GM10847 (cell line): ENCODE data around the gene IWS1.

Experiments used
- POLR2A ChIP-seq: IDR thresholded peaks from 2 replicates; pipeline ENCODE4 v1.6.1; 2011; ENCODE audit not compliant: insufficient read length; ENCODE audit errors: extremely low read depth

IWS1 gene

GRCh38 chr2:127536707-127537541 is 10.6 kb upstream of the IWS1 start:
- TF ChIP-seq POLR2A = no peak

GRCh38 chr2:127535918-127536317 is 9.6 kb upstream of the IWS1 start:
- no peak for TF ChIP-seq POLR2A

- no peak for TF ChIP-seq POLR2A
Measured at GRCh38 chr2:127535422-127535901, 9.2 kb upstream of the IWS1 start, which contains the start of gene MYO7B. MYO7B (plus strand) TSS chr2:127535683; CDS start chr2:127559723, 24,040 bp downstream.

GRCh38 chr2:127532296-127532695 is 6.0 kb upstream of the IWS1 start:
- no peak for TF ChIP-seq POLR2A

GRCh38 chr2:127531221-127531648 is 4.9 kb upstream of the IWS1 start:
- TF ChIP-seq POLR2A = no peak

- no peak for TF ChIP-seq POLR2A
Measured at GRCh38 chr2:127530245-127531140, 4.2 kb upstream of the IWS1 start.

GRCh38 chr2:127528487-127528886 is 2.2 kb upstream of the IWS1 start:
- no peak for TF ChIP-seq POLR2A

GRCh38 chr2:127527001-127527804 is 914 bp upstream of the IWS1 start:
- TF ChIP-seq POLR2A = no peak

GRCh38 chr2:127525691-127526131 is 578 bp downstream of the IWS1 start:
- TF ChIP-seq POLR2A = no peak

GRCh38 chr2:127523269-127523939 is 2.9 kb downstream of the IWS1 start:
- no peak for TF ChIP-seq POLR2A

- no peak for TF ChIP-seq POLR2A
Measured at GRCh38 chr2:127520424-127520823, 5.9 kb downstream of the IWS1 start.

- TF ChIP-seq POLR2A = no peak
Measured at GRCh38 chr2:127517465-127517864, 8.8 kb downstream of the IWS1 start.

GRCh38 chr2:127516041-127516762 is 10.1 kb downstream of the IWS1 start:
- TF ChIP-seq POLR2A = no peak

- TF ChIP-seq POLR2A = no peak
Measured at GRCh38 chr2:127515383-127515915, 10.8 kb downstream of the IWS1 start.

- TF ChIP-seq POLR2A = no peak
Measured at GRCh38 chr2:127514485-127514884, 11.8 kb downstream of the IWS1 start.
